ENCODE measurements around the gene CDC25B.
A peak's percentile ranks its signal among the peaks of the same experiment; 100 is the strongest.

Gene CDC25B

GRCh38 chr20:3801846-3802245 lies 5.7 kb downstream of the CDC25B start:
- DNase-seq (ENCODE audit: insufficient read length, low spot score) (no peak), FAIRE-seq (no peak)

DNA sequence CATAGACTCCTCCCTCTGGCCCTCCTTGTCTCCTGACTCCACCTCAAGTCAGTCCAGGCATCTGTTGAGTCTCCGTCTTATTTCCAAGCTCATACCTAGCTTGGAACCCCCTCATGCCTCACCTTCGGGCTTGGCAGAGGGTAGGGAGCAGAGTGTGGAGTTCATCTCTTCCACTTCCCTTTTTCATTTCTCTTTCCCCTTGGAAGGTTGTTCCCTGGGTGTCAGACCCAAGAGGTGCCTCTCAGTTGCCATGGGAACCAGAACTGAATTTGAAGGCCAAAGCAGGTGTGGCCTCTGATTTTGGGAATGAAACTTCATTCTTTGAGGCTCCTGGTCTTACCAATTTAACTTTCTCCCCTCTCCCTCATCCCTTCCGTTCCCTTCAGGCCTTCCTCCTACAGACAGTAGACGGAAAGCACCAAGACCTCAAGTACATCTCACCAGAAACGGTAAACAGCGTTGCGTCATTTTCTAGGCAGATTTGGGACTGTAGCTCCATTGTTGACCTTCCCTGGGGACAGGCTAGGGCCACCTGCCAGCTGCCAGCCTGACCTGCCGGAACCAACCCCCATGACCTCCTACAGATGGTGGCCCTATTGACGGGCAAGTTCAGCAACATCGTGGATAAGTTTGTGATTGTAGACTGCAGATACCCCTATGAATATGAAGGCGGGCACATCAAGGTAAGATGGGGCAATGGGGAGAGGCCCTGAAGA lies 6.6 kb downstream of the CDC25B start:
- FAIRE-seq (no peak), DNase-seq (ENCODE audit: insufficient read length, low spot score) (no peak)

GRCh38 chr20:3803289-3803688 lies 7.2 kb downstream of the CDC25B start:
- DNase-seq (ENCODE audit: insufficient read length, low spot score) (no peak), FAIRE-seq (no peak)

DNA sequence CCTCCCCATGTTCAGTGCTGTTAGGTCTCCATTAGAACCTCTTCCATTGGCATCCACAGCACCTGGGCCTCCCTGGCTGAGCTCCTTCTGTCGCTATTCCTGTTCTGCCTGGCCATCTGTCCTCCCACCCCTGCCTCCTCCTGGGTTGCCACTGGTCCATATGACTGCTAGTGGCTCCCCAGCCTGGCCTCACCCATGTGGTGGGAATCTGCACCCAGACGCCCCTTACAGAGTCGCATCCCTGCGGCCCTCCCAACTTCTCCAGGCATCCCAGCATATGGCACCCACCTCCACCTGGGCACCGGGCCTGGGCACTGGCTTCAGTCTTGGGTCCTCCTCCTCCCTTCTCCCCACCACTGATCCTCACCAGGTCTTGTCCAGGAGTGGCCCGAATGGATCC lies 7.7 kb downstream of the CDC25B start:
- DNase-seq (ENCODE audit: insufficient read length, low spot score) (no peak), FAIRE-seq (no peak)

DNA sequence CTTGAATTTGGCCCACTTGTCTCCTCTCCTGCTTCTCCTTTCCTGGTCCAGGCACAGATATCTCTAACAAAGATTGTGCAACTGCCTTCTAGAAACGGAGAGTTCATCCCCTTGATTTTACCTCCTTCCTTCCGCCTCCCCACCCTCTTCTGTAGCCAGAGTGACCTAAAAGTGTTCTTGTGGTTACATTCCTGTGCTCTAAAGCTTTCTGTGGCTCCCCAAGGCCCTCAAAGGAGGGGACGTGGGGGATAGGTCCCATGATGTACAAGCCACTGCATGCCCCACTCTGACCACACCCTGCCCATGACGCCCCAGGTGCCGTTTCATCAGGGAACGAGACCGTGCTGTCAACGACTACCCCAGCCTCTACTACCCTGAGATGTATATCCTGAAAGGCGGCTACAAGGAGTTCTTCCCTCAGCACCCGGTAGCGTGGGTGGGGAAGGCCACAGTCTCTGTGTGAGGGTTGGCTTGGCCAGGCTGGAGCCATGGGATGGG lies 8.2 kb downstream of the CDC25B start:
- no peak for FAIRE-seq
- no peak for DNase-seq (ENCODE audit: insufficient read length, low spot score)

DNA sequence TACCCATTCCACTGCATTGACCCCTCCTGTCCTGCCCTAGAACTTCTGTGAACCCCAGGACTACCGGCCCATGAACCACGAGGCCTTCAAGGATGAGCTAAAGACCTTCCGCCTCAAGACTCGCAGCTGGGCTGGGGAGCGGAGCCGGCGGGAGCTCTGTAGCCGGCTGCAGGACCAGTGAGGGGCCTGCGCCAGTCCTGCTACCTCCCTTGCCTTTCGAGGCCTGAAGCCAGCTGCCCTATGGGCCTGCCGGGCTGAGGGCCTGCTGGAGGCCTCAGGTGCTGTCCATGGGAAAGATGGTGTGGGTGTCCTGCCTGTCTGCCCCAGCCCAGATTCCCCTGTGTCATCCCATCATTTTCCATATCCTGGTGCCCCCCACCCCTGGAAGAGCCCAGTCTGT lies 8.7 kb downstream of the CDC25B start:
- DNase-seq (ENCODE audit: insufficient read length, low spot score) = no peak

DNA sequence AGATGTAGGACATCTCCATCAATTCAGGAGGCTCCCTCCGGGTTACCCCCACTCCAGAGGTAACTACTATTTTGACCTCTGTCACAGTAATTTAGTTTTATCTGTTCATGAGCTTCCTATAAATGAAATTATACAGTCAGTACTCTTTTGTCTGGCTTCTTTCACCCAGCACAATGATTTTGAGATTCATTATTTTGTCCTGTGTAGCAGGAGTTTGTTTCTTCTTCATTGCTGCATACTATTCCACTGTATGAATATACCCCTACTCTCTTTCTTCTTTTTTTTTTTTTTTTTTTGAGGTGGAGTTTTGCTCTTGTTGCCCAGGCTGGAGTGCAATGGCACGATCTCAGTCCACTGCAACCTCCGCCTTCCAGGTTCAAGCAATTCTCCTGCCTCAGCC lies 12.4 kb downstream of the CDC25B start:
- FAIRE-seq (no peak), DNase-seq (ENCODE audit: insufficient read length, low spot score) (no peak)

More for the DNA sequence above, 8.7 kb downstream of the CDC25B start:
- no peak for FAIRE-seq

DNA sequence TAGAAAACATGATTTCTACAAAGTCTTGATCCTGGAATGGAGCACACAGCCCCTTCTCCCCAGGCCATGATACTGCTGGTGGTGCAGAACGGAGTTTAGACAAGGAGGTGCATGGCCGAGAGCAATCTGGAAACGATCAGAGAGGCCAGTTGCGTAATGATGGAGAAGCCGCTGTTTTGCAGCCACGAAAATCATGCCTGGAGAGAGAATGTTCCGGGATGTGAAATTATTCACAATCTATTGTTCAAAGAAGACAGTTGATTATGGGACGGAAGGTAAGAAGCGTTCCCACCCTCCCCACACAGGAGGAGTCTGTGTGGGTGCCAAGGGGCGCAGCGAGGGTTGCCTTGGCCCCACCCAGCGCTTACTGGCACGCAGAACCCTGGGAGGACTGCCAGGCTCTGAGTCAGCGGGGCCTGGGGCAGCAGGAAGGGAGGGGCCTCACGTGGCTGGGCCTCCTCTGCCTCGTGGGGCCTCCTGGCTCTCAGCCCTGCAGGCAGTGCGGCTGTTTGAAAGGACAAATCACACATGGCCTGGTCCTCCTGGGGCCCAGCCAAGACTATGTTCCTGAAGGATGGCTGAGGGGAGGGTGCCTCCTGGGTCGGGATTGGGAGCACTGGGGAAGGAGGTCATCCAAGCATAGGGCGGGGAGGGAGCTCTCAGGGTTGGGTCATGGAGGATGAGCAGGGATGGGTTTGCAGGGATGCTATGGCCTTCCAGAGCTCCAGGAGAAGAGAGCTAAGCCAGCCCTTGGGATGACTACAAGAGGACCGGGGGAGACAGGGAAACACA lies 15.6 kb downstream of the CDC25B start:
- no peak for FAIRE-seq
- DNase-seq (ENCODE audit: insufficient read length, low spot score) = no peak

DNA sequence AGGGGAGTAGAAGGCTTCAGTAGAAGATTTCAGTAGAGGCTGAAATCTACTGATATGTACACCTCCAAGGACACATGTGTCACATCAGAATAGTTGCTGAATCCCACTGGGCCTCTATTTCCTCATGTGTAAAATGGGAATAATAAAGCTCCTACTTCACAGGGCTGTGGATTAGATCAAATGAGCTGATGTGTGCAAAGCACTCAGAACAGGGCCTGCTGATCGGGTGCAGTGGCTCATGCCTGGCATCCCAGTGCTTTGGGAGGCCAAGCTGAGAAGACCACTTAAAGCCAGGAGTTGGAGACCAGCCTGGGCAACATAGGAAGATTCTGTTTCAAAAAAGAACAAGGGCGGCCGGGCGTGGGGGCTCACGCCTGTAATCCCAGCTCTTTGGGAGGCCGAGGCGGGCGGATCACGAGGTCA lies 16.2 kb downstream of the CDC25B start:
- no peak for DNase-seq (ENCODE audit: insufficient read length, low spot score)
- FAIRE-seq = no peak

GRCh38 chr20:3812975-3813847 lies 17.1 kb downstream of the CDC25B start:
- no peak for DNase-seq (ENCODE audit: insufficient read length, low spot score)
- FAIRE-seq = no peak

- DNase-seq (ENCODE audit: insufficient read length, low spot score) (no peak), FAIRE-seq (no peak)
Measured at GRCh38 chr20:3813848-3814581, 17.9 kb downstream of the CDC25B start.

DNA sequence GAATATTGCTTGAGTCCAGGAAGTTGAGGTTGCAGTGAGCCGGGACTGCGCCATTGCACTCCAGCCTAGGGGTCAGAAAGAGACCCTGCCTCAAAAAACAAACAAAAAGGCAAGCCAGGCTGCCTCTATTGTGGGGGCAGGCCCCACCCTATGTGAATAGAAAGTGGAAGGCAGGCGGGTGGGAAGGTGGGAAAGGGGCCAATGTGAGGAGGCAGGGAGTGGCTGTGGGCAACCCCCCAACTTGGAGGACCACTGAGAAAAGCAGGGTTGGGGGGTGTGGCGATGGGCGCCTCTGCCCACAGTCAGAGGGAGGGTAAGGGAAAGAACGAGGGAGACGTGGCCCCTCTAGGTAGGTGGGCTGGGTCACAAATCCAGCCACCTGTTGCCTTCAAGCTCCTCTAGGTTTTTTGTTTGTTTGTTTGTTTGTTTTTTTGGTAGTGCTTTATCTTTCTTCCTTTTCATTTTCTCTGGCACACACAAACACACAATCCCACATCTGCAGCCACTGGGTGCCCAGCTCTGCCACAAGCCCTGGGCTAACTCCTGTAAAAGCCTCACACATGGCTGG lies 18.9 kb downstream of the CDC25B start:
- DNase-seq (ENCODE audit: insufficient read length, low spot score) (no peak), FAIRE-seq (no peak)

GRCh38 chr20:3815703-3816315 lies 19.7 kb downstream of the CDC25B start:
- DNase-seq (ENCODE audit: insufficient read length, low spot score) (no peak), FAIRE-seq (no peak)

DNA sequence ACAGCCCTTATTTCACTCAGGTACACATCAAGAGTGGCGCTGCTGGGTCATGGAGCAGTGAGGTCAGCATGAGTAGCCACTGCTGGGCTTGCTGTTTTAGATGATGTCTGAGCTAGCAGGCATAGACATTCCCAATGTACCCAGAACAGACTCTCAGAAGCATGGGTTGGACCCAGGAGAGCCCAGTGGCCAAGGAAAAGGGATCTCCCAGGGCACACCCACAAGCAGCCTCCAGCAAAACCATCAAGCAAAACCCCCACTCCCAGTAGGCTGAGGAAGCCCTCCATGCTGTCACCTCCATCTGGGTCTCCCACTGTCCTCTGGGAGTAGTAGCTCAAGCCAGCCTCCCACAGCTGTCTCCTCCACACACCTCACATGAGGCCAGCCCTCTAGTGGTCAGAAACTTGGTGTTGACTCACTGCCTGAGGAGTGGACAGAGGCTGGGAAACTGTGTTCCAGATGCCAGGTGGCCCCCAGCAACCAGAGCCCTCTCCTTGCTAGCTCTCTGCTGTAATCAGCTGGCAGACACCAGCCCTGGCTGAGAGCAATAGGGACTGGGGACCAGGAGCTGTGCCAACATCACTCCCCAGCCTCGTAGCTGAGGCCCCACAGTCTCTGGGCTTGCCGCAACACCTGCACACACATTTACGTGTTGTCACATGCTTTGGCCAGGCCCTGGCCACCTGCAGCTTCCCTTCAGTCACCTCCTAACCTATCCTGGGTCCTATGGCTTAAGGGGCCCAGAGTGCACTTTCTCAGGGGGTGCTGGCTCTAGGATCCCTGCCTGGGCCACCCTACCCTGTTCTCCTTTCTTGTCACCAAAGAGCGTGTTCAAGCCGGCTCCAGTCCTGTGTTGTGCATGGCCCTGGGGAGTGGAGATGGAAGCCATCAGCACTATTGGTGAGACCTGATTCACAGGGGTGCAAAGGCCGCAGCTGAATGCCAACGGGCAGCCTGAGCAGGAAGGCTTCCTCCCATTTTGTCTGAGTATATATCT lies 22.3 kb downstream of the CDC25B start:
- no peak for DNase-seq (ENCODE audit: insufficient read length, low spot score)
- no peak for FAIRE-seq

DNA sequence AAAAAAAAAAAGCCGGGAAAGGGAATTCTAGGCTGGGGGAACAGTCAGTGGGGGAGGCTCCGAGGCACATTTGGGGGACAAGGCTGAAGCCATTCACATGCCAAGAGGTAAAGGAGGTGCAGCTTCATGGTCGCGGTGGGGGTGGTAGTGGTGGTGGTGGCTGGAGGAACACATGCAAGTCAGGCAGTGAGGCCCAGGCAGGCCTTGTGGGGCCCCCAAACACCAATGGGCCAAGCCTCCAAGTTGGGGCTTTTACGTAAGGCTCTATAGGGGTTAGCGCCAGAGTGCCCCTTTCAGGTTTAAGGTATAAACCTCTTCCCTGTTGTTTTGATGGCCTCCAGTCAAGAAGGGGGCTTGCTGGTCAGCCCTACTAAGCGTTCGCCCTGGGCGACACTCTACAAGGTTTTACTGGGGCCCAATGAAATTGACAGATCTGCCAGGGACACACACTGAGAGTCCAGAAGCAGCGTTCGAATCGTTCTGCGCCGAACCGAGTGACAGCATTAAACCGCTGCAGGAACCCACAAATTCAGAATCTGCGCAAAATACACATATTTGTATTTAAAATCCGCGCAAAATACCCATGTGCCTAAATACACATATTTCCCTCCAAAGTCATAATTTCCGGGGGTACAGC lies 23.4 kb downstream of the CDC25B start:
- FAIRE-seq (no peak), DNase-seq (ENCODE audit: insufficient read length, low spot score) (no peak)

DNA sequence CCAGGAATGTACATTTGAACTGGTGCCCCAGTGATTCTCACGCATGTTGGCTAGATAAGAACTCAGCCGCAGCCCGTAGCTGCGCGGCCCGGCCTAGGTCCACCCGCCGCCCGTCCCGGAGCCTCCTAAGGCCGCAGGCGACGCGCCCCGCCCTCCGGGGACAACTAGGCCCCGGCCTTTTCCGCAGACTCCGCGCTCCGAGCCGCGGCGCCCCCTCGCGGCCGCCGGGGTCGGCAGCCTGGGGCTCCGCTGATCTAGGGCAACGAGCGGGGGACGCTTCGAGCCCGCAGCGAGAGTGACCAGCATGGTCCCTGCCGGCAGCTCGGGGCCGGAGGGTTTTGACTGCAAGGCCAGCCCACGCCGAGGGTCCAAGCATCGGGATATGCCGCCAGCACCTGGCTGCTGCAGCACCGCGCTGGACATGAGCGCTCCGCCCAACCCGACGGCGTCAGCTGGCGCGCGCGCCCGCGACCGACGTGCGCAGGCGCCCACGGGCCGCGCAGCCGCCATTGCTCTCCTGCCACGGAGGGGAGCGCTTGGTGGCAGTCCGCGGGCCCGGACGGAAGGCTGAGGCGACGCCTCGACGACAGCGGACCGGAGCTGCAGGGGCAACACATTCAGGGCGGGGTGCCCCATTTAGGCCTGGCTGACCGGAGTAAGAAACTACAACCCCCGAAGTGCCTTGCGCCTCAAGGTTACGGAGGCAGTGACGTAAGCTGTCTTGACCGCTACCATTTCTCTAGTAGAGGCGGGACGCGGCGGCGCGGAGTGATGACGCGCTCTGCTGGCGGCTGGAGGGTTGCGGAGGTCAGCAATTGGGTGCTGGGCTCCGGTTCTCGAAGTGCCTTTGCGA lies 24.2 kb downstream of the CDC25B start, which contains the start of gene AP5S1:
Gene AP5S1 (plus strand): TSS at position 500 of the 853 bp plus-strand sequence. CDS start 1,571 bp downstream, outside the sequence.
- FAIRE-seq (peak; percentile 93), DNase-seq (ENCODE audit: insufficient read length, low spot score) (peak; percentile 83)
